ENCODE data around the gene ENAH.
A peak's percentile ranks its signal among the peaks of the same experiment; 100 is the strongest.

The ENAH gene

DNA sequence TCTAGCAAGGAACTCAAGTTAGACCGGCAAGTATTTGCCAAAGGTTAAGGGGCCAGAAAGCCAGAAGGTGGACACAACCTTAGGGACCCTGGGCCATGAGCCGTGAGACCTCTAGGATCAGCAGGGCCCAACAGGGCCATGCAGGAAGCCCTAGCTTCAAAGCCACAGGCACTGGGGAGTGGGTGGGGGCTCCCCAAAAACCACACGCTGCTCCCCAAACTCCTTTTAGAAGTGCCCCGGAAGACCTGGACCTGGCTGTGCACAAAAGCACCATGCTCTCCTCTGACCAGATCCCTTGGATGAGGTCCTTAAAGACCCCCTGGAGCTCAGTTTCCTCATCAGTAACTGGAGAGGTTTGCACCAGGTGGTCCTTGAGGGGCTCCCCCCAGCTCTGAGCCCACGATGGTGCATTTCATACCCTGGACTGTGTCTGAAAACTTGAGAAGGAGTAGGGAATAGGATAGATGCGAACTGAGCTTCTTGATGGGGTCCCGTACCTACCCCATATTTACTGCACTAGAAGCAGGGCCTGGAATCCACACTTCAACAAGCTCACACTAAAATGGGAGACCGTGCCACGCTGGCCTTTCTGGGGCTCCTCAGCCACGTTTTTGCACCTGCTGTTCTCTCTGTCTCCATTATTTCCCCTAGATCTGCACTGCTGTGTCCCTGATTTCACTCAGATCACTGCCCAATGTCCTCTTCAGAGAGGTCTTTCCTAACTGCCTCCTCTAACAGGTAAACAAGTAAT lies 184.5 kb downstream of the ENAH start:
- peak; percentile 53 for DNase-seq

DNA sequence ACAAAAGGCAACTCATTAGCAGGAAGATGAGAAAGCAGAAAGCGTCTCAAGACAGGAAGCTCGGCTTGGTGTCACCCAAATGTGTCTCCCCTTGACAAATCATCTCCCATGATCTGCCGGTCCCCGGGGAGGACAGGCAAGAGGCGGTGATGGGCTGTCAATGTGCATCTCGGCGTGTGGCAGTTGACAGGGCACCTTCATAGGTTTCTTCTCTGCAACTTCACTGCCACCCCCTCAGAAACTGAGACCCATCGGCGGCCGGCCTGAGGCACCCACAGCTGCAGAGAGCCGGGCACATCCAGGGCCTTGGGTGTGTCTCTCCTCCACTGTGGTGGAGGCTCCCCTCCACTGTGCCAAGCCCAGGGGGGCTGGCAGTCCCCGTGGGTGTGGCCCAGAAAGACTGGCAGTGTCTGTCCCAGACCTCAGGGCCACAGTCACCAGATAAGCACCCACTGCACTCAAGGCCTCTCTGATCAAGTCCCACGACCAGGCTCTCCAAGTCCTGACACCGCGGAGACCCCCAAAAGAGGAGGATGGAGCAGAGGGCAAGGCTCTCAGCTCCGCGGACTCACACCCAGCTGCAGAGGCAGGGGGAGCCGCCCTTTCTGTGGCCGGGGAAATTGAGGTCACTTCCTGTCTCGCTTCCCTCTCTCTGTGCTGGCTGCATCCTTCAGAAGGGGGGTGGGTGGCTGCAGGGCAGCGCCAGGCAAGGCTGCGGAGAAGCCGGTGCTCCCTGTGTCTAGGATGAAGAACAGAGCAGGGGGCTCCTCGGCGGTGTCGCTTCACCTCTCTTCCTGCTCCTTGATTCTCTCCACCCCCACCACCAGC lies 185.5 kb downstream of the ENAH start:
- peak; percentile 88 for DNase-seq

DNA sequence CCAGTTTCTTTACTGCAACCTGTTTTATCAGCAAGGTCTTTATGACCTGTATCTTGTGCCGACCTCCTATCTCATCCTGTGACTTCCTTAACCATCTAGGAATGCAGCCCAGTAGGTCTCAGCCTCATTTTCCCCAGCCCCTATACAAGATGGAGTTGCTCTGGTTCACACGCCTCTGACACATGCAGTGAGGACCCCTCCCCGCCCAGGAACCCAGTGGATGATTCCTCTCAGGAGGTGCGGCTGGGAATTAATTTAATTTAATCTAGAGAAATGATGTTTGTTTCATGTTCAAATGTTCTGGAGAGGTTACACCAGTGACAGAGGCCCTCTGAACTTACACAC lies 186.1 kb downstream of the ENAH start:
- no peak for DNase-seq

DNA sequence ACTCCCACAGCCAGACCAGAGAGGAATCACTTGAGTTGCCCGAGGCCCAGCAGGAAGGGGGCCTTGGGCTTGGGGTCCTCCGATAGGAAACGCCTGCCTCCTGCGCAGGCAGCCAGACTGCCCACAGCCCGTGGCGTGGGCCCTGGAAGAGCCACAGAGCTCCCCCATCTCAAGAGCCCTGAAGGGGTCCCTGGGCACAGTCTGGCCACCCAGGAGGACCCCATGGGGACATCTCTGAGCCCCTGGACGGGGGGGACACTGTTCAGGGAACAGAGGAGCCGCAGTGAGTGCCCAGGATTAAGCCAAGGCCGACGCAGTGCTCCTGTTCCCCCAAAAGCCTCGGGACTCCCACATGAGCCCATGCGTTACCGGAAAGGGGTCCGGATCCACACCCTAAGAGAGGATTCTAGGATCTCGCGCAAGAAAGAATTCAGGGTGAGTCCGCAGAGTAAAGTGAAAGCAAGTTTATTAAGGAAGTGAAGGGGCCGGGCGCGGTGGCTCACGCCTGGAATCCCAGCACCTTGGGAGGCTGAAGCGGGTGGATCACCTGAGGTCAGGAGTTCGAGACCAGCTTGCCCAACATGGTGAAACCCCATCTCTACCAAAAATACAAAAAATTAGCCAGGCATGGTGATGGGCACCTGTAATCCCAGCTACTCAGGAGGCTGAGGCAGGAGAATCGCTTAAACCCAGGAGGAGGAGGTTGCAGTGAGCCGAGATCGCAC lies 187.0 kb downstream of the ENAH start:
- no peak for DNase-seq

DNA sequence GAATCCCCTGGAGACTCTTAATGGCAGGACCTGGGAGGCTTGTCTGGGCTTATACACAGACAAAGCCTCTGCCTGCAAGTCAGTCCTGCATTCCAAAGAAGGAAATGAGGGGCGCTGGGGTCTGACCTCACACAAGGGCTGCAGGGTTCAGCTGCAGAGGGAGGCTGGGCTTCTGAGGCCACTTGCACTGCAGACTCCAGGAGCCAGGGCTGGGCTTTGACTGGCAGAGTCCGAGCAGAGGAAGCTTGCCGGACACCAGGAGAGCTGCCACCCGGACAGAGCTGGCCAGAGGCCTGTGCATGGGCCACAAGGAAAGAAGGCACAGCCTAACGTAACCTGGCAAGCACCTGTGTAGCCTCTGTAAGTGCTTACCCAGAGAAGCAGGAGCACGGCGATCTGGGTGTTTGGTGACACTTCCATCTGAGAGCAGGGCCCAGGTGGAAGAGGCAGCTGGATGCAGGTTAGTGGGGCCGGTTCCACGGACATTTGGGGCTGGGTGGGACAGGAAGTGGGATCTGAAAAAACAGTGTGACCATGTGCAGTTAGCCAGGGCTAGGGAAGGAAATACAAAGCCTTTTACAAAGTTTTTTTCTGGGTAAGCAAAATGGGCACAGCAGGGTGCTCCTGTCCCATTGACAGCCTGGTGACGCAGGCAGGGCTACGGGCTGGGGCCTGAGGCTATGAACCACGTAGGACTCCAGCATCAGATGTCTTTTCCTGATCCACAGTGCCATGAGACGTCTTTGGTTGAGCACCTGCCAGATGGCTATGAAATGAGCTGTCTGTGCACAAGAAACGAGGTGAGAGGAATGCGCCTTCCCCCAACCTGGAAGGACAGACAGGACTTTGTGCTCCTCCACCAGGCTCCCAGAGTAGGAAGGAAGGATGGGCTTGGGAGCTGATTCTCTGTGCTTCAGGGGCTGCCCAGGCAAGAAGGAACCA lies 187.8 kb downstream of the ENAH start:
- DNase-seq: no peak

DNA sequence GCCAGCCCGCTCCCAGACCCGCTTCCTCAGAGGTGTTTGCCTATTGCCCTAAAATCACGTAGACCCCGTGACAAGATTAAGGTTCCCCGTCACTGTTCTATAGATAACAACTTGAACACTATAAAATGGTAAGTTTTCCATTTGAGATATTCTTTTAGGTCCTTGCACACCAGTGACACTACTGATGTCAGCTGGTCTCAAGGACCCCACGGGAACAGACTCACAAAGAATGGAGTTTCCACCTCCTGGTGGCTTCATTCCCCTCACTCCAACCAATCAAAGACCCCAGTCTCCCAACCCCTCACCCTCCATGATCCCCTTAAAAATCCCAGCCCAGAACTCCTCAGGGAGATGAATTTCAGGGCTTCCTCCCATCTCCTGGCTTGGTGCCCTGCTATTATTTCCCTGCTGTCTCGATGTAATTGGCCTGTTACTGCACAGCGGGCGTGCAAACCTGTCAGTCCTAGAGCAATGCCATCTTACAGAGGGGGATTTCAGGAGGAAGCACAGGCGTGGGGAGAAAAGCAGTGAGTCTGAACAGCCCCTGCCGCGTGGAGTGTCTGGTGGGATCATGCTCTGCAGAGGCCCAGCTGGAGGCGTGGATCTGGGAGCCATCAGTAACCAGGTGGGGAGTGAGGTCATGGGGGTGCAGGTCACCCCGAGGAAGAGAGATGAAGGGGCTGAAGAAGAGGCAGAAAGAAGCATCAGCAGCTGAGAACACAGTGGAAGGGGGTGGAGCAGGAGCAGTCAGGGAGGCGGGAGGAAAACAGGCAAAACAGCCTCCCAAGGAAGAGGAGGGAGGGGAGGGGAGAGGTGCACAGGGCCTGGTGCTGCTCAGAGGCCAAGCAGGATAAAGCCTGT lies 190.0 kb downstream of the ENAH start:
- no peak for DNase-seq

DNA sequence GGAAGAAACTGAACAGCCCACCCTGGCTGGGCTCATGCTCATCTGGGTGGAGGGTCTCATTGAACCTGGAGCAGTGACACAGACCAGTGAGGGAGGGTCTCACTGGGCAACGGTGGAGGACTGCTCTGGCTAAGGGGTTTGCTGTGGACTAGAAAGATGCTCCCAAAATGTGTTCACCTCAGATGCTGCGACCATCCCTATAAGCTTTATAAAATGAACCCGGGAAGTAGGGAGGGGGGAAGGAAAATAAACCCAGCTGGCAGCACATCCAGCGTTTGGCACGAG lies 190.6 kb downstream of the ENAH start:
- no peak for DNase-seq

DNA sequence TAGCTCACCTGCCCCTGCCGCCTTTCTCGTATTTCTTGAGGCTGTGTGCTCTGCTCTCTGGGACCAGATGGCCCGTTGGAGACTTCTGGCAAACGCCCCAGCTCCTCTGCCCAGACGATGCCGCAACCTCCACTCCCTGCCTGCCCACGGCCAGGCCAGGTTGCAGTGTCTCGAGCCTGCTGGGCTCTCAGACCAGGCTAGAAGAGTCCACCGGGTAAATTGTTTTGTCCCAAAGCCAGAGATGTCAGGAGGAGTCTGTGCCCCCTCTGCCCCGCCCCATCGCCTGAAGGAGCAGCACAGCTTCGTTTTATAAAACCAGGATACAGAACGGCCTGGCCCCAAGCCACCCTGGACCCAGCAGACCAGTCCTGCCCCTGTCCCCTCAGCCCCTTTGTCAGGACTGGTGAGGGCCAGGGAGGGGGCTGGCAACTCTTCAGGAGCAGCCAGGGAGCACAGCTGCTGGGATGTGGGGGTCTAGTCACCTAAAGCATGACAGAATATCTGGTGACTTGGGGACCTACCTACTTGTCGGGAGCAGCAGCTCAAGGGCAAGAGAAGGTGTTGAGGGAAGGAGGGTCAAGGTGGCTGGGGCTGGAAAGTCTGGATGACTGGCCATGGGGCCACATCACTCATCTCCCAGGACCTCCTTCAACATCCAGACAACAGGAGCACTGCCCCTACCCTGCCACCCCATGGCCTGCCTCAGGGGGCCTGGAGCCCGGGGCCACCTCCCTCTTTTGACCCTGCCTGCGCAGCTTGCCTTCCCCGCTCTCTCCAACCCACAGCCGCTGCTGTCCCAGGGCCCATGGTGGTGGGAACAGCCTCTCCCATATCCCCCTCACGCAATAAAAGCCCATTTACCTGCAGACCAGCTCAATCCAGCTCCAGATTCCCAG lies 191.1 kb downstream of the ENAH start:
- DNase-seq: no peak

DNA sequence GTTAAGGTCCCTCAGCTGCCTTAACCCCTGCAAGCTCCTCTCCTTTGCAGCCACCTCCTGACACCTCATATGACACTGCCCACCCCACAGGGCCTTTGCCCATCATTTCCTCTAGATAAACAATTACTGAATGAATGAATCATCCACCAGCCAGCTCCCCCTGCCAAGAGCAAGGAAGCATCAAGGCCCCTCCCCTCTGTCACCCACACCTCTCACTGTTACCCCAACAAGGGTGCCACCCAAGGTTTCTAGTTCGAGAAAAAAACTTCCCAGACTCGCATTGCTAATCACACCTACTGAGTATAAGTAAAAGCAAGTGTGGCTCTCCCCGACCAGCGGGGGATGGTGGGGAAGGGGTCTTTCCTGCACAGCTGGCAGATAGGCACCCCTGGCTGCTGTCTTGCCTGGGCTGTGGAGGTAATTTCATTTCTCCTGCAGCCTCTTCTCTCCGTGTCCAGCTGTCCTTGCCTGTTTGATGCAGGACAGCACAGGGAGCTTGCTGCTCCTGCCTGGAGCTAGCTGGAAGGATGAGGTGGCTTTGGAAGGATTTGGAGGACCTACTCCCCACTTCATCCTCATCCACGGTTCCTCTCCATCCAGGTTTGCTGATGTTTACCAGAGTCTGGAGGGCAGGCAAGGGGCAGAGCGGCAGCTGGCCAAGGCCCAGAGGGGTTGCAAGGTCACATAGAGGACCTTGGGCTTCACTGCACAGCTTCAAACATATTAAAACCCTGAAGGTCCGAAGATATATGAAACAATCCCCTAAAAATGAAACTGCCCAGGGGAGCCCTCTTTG lies 192.0 kb downstream of the ENAH start:
- DNase-seq: no peak

DNA sequence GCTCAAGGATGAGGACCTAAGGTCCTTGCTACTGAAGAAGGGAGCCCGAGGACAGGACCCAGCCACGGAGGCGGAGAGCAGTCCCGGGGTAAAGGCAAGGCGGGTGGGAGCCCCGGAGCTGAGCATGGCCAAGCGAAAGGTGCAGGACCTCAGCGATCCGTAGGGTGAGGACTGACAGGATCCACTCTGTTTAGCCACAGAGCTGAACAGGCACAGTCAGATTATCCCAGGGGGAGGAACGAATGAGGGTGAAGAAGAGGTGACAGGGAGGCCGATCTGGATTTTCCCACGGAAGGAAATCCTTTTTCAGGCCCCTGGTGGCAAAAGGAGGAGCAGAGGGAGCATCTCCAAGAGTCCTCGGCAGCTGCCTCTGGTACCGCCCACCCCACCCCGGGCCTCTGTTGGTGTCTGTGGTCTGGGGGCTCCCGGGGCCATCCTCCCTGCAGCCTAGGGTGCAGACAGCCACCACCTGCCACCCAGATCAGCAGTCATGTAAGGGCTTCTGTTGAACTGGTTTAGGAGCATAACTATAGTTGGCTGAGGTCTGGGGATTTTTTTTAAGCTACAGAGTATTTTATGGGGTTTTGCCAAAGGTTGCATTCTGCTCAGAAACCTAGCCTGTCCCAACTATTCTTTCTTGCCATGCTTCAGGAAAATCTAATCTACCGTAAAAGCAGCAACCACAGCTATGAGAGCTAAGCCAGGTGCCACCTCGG lies 192.7 kb downstream of the ENAH start:
- DNase-seq: peak; percentile 54

DNA sequence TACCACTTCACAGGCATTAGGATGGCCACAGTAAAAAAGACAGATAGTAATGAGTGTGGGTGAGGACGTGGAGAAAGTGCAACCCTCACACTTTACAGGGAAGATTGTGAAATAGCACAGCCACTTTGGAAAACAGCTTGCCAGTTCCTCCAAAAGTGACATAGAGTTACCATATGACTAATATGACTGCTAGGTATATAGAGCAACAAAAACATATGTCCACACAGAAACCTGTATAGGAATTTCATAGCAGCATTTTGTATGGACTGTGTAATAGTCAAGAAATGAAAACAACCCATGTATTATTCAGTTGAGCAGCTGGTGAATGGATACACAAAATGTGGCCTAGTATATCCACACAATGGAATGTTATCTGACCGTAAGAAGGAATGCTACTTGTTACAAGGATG lies 194.7 kb downstream of the ENAH start:
- DNase-seq: no peak

DNA sequence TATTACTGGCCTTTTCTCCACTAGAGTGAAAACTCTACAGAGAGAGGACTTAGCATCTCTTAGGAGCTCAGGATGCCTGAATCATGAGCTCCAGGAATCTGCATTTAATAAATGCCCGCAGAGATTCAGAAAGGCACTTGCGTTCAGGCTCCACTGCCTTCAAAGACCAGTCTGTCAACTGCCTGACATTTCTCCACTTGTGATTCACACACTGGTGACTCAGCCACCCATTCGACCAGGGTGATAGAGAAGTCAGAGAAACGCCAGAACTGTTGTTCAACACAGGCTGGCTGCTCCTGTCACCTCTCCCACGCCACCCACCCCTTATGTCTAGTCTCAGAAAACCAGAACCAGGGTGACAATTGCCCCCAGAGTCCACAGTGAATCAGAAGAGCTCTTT lies 198.2 kb downstream of the ENAH start:
- DNase-seq: peak; percentile 82

DNA sequence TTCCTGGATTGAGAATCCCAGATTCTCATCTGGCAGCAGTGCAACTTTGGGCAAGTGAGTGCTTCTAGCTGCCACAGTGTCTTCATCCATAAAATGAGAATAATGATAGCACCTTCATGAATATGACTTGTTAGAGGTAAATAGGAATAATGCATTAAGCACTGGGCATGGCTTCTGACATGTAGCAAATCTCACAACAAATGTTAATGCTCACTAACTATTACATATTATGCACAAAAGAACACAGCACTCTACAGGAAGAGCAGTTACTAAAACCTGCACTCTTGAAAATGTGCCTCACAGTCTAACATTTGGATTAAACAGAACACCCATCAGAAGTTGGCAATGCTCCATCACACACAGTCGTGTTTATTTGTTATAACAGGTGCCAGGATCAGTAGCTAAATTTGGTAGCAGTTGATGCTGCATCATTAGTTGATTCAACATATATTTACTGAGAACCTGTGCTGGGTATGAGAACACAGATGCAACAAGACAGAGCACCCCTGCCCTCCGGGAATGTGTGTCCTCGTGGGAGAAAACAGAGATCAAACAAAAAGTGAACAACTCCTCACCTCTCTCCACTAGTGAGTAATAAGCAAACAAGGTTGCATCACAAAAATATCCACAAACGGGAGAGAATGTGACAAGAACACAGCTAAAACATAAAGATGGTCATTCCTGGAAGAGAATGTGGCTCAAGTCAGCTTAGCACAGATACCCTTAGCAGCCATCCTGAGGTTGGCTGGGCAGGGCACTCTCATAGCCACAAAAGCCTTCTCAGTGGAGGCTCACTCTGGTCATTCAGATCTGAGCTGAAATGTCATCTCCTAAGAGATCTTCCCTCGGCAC lies 198.9 kb downstream of the ENAH start:
- DNase-seq: peak; percentile 50

DNA sequence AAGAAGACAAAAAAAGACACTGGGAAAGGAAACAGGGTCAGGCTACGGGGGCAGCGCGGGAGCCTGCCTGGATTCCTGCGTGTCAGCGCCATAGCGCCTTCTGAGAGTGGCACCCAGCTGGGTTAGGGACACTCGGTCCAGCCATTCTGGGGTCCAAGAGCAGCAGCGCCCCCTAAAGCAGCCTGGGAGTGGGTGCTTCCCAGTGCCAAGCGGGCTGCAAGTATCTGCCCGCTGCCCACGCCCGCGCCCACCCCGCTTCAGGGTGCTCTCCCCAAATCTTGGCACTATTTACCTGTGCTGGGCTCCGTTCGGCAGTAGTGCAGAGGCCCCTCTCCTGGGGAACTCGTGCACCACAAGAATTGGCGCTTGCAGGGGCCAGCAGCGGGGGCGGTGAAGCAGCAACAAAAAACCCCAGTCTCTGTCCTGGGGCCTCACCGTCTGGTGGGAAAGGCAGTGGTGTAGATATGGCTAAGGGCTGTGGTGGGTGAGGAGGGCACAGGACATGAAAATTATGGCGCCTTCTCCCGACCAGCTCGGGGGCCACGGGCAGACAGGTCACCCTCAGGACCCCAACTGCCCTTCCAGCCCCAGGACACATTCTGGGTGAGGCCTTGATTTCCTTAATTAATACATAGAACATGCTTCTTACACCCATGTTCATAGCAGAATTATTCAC lies 200.9 kb downstream of the ENAH start:
- DNase-seq: peak; percentile 43

DNA sequence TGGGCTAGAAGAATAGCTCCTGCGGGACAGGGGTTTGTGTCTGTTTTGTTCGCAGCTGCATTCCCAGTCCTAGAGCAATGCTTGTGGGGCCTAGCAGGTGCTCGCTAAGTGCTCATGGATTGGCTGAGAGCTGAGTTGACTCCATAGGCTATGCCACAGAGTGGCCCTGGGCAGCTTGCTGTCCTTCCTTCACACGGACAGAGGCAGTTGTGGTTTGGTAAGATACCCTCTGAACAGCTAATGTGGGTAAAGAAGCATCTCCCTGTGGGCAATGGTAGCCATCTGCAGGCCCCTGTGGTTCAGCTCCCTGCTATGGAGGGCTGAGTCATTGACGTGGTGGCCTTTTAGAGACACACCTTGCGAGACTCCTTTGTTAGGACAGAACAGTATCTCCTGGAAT lies 201.6 kb downstream of the ENAH start:
- DNase-seq: peak; percentile 50

DNA sequence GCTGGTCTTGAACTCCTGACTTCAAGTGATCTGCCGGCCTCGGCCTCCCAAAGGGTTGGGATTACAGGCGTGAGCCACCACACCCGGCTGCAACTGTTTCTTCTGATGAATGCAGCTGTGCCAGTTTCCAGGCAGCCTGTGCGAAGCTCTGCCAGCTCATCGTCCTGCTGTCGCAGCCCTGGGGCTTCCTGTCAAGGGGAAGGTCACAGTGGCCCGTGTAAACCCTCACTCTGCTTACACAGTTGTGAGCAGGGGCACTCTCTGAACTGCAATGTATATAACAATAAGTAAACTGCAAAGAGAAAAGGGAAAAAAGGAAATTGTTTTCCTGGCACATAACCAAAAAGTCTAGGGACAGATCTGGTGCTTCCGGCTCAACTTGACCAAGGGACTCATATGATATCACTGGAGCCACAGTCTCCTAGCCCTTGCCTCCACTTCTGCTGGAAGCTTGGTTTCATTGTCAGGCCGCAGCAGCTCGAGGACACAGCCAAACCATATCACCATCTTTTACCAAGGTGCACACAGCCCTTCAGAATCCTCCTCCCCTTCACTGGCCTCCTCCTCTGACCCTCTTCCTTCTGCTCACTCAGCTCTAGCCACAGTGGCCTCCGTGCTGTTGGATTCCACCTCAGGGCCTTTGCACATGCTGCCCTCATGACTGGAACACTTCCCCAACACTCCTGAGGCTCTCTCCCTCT lies 202.3 kb downstream of the ENAH start:
- peak; percentile 52 for DNase-seq

DNA sequence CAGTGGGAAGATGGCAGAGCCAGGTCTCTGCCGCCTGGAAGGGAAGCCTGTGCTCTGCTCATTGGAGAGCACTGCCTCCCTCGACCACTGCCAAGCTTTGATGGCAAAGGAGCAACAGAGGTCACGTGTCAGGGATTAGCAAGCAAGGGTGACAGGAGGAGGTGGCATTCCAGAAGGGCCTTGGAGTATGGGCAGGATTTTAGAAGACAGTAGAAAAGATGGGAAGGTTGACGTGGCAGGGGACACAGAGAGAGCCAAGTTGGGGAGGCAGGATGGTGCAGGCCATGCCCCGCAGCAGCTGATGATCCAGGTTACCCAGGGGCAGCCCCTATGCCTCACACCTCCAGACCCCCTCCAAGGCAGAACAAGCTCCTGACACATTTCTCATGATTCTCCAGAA lies 203.1 kb downstream of the ENAH start:
- DNase-seq: peak; percentile 37

All from activated CD8-positive, alpha-beta memory T cell treated with anti-CD3 and anti-CD28 coated beads, Interleukin-2, amount 50 U/mL, for 48 hours (primary cell).